Stimulated activated CD8-positive, alpha-beta memory T cell treated with anti-CD3 and anti-CD28 coated beads, Interleukin-12 subunit alpha, Interleukin-12 subunit beta, amount 100 ng/mL, for 4 hours (primary cell): Measurements from ENCODE around the gene TTLL6.
"Not testable (repeated sequence)": the region's sequence is repeated elsewhere in the genome, so short reads cannot be mapped to it uniquely, and the experiment has no call there.

ENCODE experiments used
- DNase-seq: peaks from one replicate; pipeline ENCODE4 v3.0.0-alpha.2; 2020; ENCODE audit warnings: low read depth

The TTLL6 gene

GRCh38 chr17:48816774-48817590 lies at the start of gene TTLL6:
Gene TTLL6, minus strand, starts transcription at chr17:48817229. Its CDS starts 157 bp downstream, at chr17:48817072.
- peak; percentile 49 for DNase-seq

- DNase-seq: no peak
These were observed 43.4 kb upstream of the TTLL6 start for GRCh38 chr17:48860456-48860855.

GRCh38 chr17:48860034-48860433 lies 43.0 kb upstream of the TTLL6 start:
- no peak for DNase-seq

GRCh38 chr17:48856122-48856821 lies 39.2 kb upstream of the TTLL6 start:
- DNase-seq: no peak

- no peak for DNase-seq
These were observed 37.9 kb upstream of the TTLL6 start for GRCh38 chr17:48854774-48855476.

GRCh38 chr17:48850792-48851323 lies 33.8 kb upstream of the TTLL6 start:
- DNase-seq: no peak

- DNase-seq: no peak
These were observed 26.3 kb upstream of the TTLL6 start for GRCh38 chr17:48843187-48843900.

- DNase-seq: no peak
These were observed 25.7 kb upstream of the TTLL6 start for GRCh38 chr17:48842746-48843145.

- no peak for DNase-seq
These were observed 24.4 kb upstream of the TTLL6 start for GRCh38 chr17:48841395-48841831.

- no peak for DNase-seq
These were observed 23.4 kb upstream of the TTLL6 start for GRCh38 chr17:48840441-48840840.

GRCh38 chr17:48837458-48837857 lies 20.4 kb upstream of the TTLL6 start:
- DNase-seq: not testable (repeated sequence)

GRCh38 chr17:48835971-48836370 lies 18.9 kb upstream of the TTLL6 start:
- DNase-seq: no peak

- no peak for DNase-seq
These were observed 17.9 kb upstream of the TTLL6 start for GRCh38 chr17:48834973-48835372.

GRCh38 chr17:48831549-48831883 lies 14.5 kb upstream of the TTLL6 start:
- no peak for DNase-seq

- peak; percentile 76 for DNase-seq
These were observed 14.0 kb upstream of the TTLL6 start, which contains the start of gene CALCOCO2 for GRCh38 chr17:48830840-48831548. Gene CALCOCO2, plus strand, starts transcription at chr17:48831035. Its CDS starts 10,673 bp downstream, at chr17:48841708.

GRCh38 chr17:48825446-48826381 lies 8.7 kb upstream of the TTLL6 start:
- DNase-seq: no peak

GRCh38 chr17:48820936-48821335 lies 3.9 kb upstream of the TTLL6 start:
- not testable (repeated sequence) for DNase-seq

- no peak for DNase-seq
These were observed 2.4 kb upstream of the TTLL6 start for GRCh38 chr17:48819466-48819865.

GRCh38 chr17:48818361-48818841 lies 1.4 kb upstream of the TTLL6 start:
- DNase-seq: no peak

- no peak for DNase-seq
These were observed 623 bp downstream of the TTLL6 start for GRCh38 chr17:48816438-48816773.
